ENCODE results near the gene AUTS2.

AUTS2 gene

DNA sequence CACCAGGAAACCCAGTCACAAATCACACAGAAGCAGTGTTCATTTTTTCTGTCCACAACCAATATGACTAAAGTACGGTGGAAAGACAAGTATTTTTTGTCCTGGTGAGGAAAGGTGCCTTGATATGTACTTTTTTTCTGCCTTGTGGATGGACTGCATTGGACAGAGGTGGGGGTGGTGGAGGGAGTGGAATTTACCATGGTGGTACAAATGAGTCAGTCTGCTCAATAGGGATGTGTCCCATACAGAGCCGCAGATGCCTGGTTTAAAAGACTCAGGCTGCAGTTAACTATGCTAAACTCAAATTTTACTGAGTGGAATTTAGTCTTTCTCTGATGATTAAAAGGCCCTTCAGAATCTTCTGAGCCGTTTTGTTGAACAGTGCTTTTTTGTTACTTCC lies 859.2 kb downstream of the AUTS2 start:
- Histone ChIP-seq H3K4me1 (ENCODE audit: control insufficient read depth in 5 of 5, insufficient read depth in 5 of 5, low read length in 5 of 5) (peaks cover 0 to 12% (median 8%) of the 10 kb centered on the region in 5 donors), H3K27me3 (ENCODE audit: control insufficient read depth in 5 of 5, insufficient read depth in 4 of 5, low read length in 5 of 5) (no peaks in the 10 kb centered on the region), H3K9me3 (ENCODE audit: control insufficient read depth in 5 of 5, low read length in 5 of 5) (no peaks in the 10 kb centered on the region), H3K9ac (ENCODE audit: low read length in 5 of 5) (no peak overlapping the region), H3K4me3 (ENCODE audit: low read depth in 1 of 5, low read length in 5 of 5) (no peak overlapping the region), H3K36me3 (ENCODE audit: control insufficient read depth in 5 of 5, insufficient read depth in 5 of 5, low read length in 5 of 5) (no peaks in the 10 kb centered on the region), H3K27ac (ENCODE audit: low read depth, low read length) (no peak overlapping the region)

DNA sequence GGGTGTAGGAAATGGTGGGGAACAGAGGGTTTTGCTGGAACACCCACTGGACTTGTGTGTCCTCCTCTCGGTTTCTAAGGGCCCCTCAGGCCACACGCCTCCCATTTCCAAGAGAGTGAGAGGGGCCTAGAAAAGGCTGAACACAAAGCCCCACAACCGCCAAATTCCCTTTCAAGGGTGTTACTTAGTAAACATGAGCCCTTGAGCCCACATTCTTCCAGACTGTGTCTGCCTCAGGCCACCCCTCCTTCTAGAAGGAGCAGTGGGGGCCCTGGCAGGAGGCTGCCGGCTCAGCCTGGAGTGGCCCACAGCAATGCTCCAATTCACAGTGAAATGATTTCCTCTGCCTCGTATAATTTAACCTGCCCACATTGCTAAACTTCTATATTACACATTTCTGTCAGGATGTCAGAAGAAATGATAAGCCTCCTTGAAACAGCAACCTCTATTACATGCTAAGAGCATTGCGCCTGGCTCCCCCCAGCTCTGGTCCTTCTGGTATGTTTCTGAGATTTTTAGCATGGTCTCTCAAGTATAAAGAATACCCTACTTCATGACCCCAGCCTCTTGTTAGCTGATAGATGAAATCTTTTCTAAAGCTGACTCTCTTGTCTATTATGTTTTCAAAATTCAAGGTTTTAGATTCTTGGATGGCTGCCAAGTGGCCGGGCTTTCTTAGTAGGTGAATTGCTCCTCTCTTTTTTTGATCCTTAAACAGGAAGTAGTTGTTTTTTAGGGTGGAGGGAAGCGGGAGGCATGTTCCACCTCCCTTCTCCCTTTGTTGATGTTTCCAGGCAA lies 859.8 kb downstream of the AUTS2 start:
- H3K4me1 ChIP-seq (ENCODE audit: control insufficient read depth in 5 of 5, insufficient read depth in 5 of 5, low read length in 5 of 5), result peaks cover 0 to 12% (median 8%) of the 10 kb centered on the region in 5 donors
- H3K4me3 ChIP-seq (ENCODE audit: low read depth in 1 of 5, low read length in 5 of 5), result no peak overlapping the region
- H3K27ac ChIP-seq (ENCODE audit: low read depth, low read length), result no peak overlapping the region
- H3K27me3 ChIP-seq (ENCODE audit: control insufficient read depth in 5 of 5, insufficient read depth in 4 of 5, low read length in 5 of 5), result no peaks in the 10 kb centered on the region
- no peak overlapping the region for H3K9ac ChIP-seq (ENCODE audit: low read length in 5 of 5)
- no peaks in the 10 kb centered on the region for H3K36me3 ChIP-seq (ENCODE audit: control insufficient read depth in 5 of 5, insufficient read depth in 5 of 5, low read length in 5 of 5)
- no peaks in the 10 kb centered on the region for H3K9me3 ChIP-seq (ENCODE audit: control insufficient read depth in 5 of 5, low read length in 5 of 5)

DNA sequence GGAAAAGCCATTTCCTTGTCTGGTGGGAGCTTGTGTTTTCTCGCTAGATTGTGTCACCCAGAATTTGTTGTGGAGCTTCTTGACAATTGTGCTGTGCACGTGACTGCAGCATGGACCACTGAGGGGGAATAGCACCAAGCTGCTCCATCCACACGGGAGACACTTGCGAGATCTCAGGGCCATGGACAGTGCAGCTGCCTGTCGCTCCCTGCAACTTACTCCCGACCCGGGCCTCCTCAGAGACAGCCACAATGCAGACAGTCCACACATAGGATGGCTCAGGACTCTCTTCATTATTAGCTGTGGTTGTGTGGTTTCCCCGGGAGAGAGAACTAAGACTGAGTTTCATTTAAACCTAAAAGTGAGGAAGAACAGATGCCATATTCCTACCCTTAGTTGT lies 860.5 kb downstream of the AUTS2 start:
- no peak overlapping the region for H3K27ac ChIP-seq (ENCODE audit: low read depth, low read length)
- no peaks in the 10 kb centered on the region for H3K9me3 ChIP-seq (ENCODE audit: control insufficient read depth in 5 of 5, low read length in 5 of 5)
- no peak overlapping the region for H3K9ac ChIP-seq (ENCODE audit: low read length in 5 of 5)
- H3K27me3 ChIP-seq (ENCODE audit: control insufficient read depth in 5 of 5, insufficient read depth in 4 of 5, low read length in 5 of 5), result no peaks in the 10 kb centered on the region
- H3K4me1 ChIP-seq (ENCODE audit: control insufficient read depth in 5 of 5, insufficient read depth in 5 of 5, low read length in 5 of 5), result peaks cover 0 to 12% (median 8%) of the 10 kb centered on the region in 5 donors
- no peaks in the 10 kb centered on the region for H3K36me3 ChIP-seq (ENCODE audit: control insufficient read depth in 5 of 5, insufficient read depth in 5 of 5, low read length in 5 of 5)
- H3K4me3 ChIP-seq (ENCODE audit: low read depth in 1 of 5, low read length in 5 of 5), result no peak overlapping the region

DNA sequence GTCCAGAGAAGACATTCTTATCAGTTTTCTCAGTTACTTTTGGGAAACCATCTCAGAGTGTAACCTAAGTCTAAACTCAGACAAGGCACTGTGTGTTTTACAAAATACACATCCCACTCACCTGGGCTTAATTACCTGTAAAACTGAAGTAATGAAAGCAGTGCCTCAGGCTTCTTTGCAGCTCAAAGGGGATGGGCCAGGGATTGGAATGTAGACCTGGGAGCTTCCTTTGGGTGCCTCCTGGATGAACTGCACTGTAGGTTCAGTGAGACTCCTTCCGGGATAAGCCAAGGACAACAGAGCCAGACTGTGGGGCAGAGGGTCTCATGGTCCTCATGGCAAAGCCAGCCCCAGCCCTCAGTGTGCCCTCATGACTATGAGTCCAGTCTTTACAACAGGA lies 861.3 kb downstream of the AUTS2 start:
- no peaks in the 10 kb centered on the region for H3K9me3 ChIP-seq (ENCODE audit: control insufficient read depth in 5 of 5, low read length in 5 of 5)
- H3K9ac ChIP-seq (ENCODE audit: low read length in 5 of 5), result no peak overlapping the region
- no peak overlapping the region for H3K4me3 ChIP-seq (ENCODE audit: low read depth in 1 of 5, low read length in 5 of 5)
- H3K4me1 ChIP-seq (ENCODE audit: control insufficient read depth in 5 of 5, insufficient read depth in 5 of 5, low read length in 5 of 5), result peaks cover 0 to 12% (median 8%) of the 10 kb centered on the region in 5 donors
- H3K27ac ChIP-seq (ENCODE audit: low read depth, low read length), result no peak overlapping the region
- H3K27me3 ChIP-seq (ENCODE audit: control insufficient read depth in 5 of 5, insufficient read depth in 4 of 5, low read length in 5 of 5), result no peaks in the 10 kb centered on the region
- H3K36me3 ChIP-seq (ENCODE audit: control insufficient read depth in 5 of 5, insufficient read depth in 5 of 5, low read length in 5 of 5), result no peaks in the 10 kb centered on the region

DNA sequence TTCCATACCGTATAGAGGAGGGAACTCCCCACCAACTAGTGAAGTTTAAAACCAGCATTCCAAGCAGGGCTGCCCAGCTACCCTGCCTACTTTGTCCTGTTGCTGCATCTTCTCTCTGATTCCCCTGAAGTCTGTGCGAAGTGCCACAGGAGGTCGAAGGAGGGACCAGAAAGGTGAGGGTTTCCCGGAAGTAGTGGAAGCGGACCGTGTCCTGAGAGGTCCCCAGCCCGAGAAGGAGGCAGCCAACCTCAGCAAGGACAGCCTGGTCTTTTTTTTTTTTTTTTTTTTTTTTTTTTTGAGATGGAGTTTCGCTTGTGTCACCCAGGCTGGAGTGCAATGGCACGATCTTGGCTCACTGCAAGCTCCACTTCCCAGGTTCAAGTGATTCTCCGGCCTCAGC lies 861.8 kb downstream of the AUTS2 start:
- no peak overlapping the region for H3K9ac ChIP-seq (ENCODE audit: low read length in 5 of 5)
- peaks cover 0 to 12% (median 8%) of the 10 kb centered on the region in 5 donors for H3K4me1 ChIP-seq (ENCODE audit: control insufficient read depth in 5 of 5, insufficient read depth in 5 of 5, low read length in 5 of 5)
- no peak overlapping the region for H3K4me3 ChIP-seq (ENCODE audit: low read depth in 1 of 5, low read length in 5 of 5)
- no peaks in the 10 kb centered on the region for H3K27me3 ChIP-seq (ENCODE audit: control insufficient read depth in 5 of 5, insufficient read depth in 4 of 5, low read length in 5 of 5)
- H3K36me3 ChIP-seq (ENCODE audit: control insufficient read depth in 5 of 5, insufficient read depth in 5 of 5, low read length in 5 of 5), result no peaks in the 10 kb centered on the region
- no peaks in the 10 kb centered on the region for H3K9me3 ChIP-seq (ENCODE audit: control insufficient read depth in 5 of 5, low read length in 5 of 5)
- no peak overlapping the region for H3K27ac ChIP-seq (ENCODE audit: low read depth, low read length)

DNA sequence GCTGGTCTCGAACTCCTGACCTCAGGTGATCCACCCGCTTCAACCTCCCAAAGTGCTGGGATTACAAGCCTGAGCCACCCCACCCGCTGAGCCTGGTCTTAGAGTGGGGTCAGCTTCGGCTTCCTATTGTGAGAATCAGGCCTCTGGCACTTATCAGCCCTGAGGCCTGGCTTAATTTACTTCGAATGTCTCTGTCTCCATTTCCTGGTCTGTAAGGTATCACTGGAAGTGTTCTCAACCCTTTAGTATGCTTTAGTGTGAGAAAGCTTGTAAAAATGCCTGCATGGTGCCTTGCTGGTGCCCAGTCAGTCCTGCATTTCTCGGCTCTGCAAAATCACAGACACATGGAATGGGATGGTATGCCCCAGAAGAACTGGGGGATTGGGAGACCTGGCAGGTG lies 862.3 kb downstream of the AUTS2 start:
- Histone ChIP-seq H3K4me1 (ENCODE audit: control insufficient read depth in 5 of 5, insufficient read depth in 5 of 5, low read length in 5 of 5) (peaks cover 0 to 12% (median 8%) of the 10 kb centered on the region in 5 donors), H3K27ac (ENCODE audit: low read depth, low read length) (no peak overlapping the region), H3K9ac (ENCODE audit: low read length in 5 of 5) (no peak overlapping the region), H3K36me3 (ENCODE audit: control insufficient read depth in 5 of 5, insufficient read depth in 5 of 5, low read length in 5 of 5) (no peaks in the 10 kb centered on the region), H3K27me3 (ENCODE audit: control insufficient read depth in 5 of 5, insufficient read depth in 4 of 5, low read length in 5 of 5) (no peaks in the 10 kb centered on the region), H3K9me3 (ENCODE audit: control insufficient read depth in 5 of 5, low read length in 5 of 5) (no peaks in the 10 kb centered on the region), H3K4me3 (ENCODE audit: low read depth in 1 of 5, low read length in 5 of 5) (no peak overlapping the region)

DNA sequence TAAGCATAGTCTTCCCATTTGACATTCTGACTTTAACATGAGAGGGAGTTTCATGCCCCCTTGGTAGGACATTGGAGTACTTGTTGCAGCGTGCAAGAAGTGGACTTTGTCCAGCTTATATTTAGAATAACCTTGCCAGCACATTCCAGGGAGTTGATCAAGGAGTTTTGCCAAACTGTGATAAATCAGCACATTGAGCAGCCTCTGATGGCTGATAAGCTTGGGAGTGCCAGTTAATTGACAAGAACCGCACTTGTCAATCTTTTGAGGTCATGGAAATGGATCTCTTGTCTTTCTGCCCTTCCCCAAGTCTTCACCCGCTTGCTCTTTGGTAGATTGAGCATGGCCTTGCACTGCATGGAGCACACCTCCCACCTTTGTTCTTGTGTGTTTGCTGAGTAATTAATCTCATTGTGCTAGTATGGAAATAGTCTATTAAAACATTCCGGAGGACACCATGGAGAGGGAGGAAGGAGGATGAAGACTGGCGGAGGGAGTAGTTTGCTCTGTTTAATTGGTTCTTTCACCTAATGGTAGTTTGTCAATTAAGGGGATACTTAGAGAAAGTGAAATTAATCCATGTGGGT lies 865.2 kb downstream of the AUTS2 start:
- Histone ChIP-seq H3K9ac (ENCODE audit: low read length in 5 of 5) (no peak overlapping the region), H3K27me3 (ENCODE audit: control insufficient read depth in 5 of 5, insufficient read depth in 4 of 5, low read length in 5 of 5) (no peaks in the 10 kb centered on the region), H3K36me3 (ENCODE audit: control insufficient read depth in 5 of 5, insufficient read depth in 5 of 5, low read length in 5 of 5) (no peaks in the 10 kb centered on the region), H3K9me3 (ENCODE audit: control insufficient read depth in 5 of 5, low read length in 5 of 5) (no peaks in the 10 kb centered on the region), H3K4me1 (ENCODE audit: control insufficient read depth in 5 of 5, insufficient read depth in 5 of 5, low read length in 5 of 5) (peaks cover 0 to 6% (median 2%) of the 10 kb centered on the region in 5 donors), H3K4me3 (ENCODE audit: low read depth in 1 of 5, low read length in 5 of 5) (no peak overlapping the region), H3K27ac (ENCODE audit: low read depth, low read length) (no peak overlapping the region)

DNA sequence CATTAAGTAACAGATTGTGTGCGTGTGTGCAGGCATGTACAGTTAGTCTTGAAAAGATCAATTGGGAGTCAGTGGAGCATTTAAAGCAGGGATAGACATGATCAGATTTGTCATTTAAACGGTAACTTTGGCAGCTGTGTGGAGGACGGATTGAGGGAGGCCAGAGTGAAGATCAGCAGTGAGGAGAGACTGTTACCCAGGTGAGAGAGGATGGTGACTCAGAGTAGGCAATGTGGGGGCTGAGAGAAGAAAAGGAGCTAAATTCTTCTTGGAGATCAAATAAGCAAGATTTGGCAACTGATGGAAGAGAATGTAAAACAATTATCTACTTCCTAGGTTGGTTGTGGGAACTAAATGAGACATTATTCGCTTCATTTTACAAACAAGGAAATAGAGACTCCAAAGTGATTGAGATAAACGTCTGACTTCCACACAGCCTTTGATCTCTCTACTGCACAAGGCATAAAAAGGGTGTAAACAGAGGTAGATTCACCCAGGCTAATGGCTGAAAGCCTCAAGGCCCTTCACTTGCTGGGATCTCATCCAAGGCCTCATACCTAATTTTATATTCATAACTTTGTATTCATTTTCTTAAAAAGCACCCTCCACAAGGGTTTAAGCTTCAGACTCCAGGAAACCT lies 868.6 kb downstream of the AUTS2 start:
- Histone ChIP-seq H3K36me3 (ENCODE audit: control insufficient read depth in 5 of 5, insufficient read depth in 5 of 5, low read length in 5 of 5) (no peaks in the 10 kb centered on the region), H3K9ac (ENCODE audit: low read length in 5 of 5) (no peak overlapping the region), H3K4me3 (ENCODE audit: low read depth in 1 of 5, low read length in 5 of 5) (no peak overlapping the region), H3K27me3 (ENCODE audit: control insufficient read depth in 5 of 5, insufficient read depth in 4 of 5, low read length in 5 of 5) (no peaks in the 10 kb centered on the region), H3K4me1 (ENCODE audit: control insufficient read depth in 5 of 5, insufficient read depth in 5 of 5, low read length in 5 of 5) (peaks cover 0 to 7% (median 0%) of the 10 kb centered on the region in 5 donors), H3K9me3 (ENCODE audit: control insufficient read depth in 5 of 5, low read length in 5 of 5) (no peaks in the 10 kb centered on the region), H3K27ac (ENCODE audit: low read depth, low read length) (no peak overlapping the region)

DNA sequence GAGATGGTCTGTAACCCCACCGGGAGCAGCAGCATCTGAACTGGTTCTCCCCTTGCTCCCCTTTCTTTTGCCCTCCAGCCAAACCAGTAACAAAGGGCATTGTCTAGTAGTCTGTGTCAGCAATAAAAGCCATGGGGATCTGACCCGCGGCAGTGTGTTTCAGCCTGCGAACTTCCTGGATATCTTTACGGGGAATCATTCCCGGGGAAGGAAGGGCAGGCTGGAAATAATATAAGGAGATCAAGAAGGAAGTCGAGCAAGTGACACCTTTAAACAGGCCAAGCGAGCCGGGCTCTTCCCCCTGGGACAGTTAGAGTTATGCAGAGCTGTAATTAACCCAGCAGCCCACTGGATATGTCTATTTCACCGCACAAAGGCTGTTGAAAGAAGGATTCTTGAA lies 872.5 kb downstream of the AUTS2 start:
- H3K9ac ChIP-seq (ENCODE audit: low read length in 5 of 5), result no peak overlapping the region

DNA sequence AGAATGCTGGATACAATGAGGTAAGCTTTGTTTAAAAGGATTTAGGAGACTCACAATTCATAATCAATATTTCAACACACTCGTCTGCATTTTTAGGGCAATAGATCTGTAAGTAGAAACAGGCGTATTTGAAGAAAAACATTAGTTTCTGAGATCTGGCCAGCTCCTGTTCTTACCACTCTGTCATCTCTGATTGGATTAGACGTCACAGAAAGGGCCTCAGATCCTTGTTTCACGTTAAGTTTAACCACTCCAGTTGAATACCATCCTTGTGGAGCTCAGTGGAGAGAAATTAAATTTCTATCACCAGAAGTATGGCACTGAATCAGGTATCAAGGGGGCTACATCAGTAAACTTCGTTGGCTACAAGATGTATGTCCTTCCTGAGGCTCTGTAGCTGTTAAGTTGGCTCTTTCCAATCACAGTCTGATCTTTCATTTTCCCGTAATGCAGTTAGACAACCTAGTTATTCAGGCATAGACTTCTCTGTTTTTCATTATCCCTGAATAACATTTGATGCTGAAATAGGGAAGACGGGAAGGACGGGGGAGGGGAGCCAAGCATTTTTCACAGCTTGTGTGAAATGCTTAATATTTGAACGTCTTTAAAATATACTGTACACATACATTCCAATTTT lies 874.4 kb downstream of the AUTS2 start:
- H3K27me3 ChIP-seq (ENCODE audit: control insufficient read depth in 5 of 5, insufficient read depth in 4 of 5, low read length in 5 of 5), result no peaks in the 10 kb centered on the region
- no peak overlapping the region for H3K27ac ChIP-seq (ENCODE audit: low read depth, low read length)
- peaks cover 0 to 12% (median 0%) of the 10 kb centered on the region in 5 donors for H3K4me1 ChIP-seq (ENCODE audit: control insufficient read depth in 5 of 5, insufficient read depth in 5 of 5, low read length in 5 of 5)
- no peak overlapping the region for H3K9ac ChIP-seq (ENCODE audit: low read length in 5 of 5)
- H3K4me3 ChIP-seq (ENCODE audit: low read depth in 1 of 5, low read length in 5 of 5), result no peak overlapping the region
- no peaks in the 10 kb centered on the region for H3K36me3 ChIP-seq (ENCODE audit: control insufficient read depth in 5 of 5, insufficient read depth in 5 of 5, low read length in 5 of 5)
- no peaks in the 10 kb centered on the region for H3K9me3 ChIP-seq (ENCODE audit: control insufficient read depth in 5 of 5, low read length in 5 of 5)

More for the DNA sequence above, 872.5 kb downstream of the AUTS2 start:
- Histone ChIP-seq H3K4me3 (ENCODE audit: low read depth in 1 of 5, low read length in 5 of 5) (no peak overlapping the region), H3K9me3 (ENCODE audit: control insufficient read depth in 5 of 5, low read length in 5 of 5) (no peaks in the 10 kb centered on the region), H3K36me3 (ENCODE audit: control insufficient read depth in 5 of 5, insufficient read depth in 5 of 5, low read length in 5 of 5) (no peaks in the 10 kb centered on the region), H3K27me3 (ENCODE audit: control insufficient read depth in 5 of 5, insufficient read depth in 4 of 5, low read length in 5 of 5) (no peaks in the 10 kb centered on the region), H3K27ac (ENCODE audit: low read depth, low read length) (no peak overlapping the region), H3K4me1 (ENCODE audit: control insufficient read depth in 5 of 5, insufficient read depth in 5 of 5, low read length in 5 of 5) (peaks cover 0 to 12% (median 0%) of the 10 kb centered on the region in 5 donors)
